Liver (tissue), 9 donors: ENCODE results near the gene ARID5B. TPM values are rescaled to one million over a fixed set of nuclear protein-coding genes. Genes with fewer than 3 reads are reported as not detected.

Experiments
- DNase-seq: peaks from one replicate; pipeline ENCODE4 v3.0.0-alpha.2; 2017; ENCODE audit warnings: low spot score
- H3K27ac ChIP-seq, 2 donors: one replicate each; pipeline ENCODE4 v1.7.0; 2013; ENCODE audit warnings: inconsistent platforms in 2 of 2, low read length in 2 of 2, control low read depth in 1 of 2, low read depth in 1 of 2, mild to moderate bottlenecking in 1 of 2
- H3K27me3 ChIP-seq, 4 donors: one replicate each; pipeline versions ENCODE4 v1.6.1 to v1.7.0; 2013; ENCODE audit warnings: low read length in 3 of 4, inconsistent platforms in 1 of 4, mild to moderate bottlenecking in 1 of 4, moderate library complexity in 1 of 4; ENCODE audit not compliant: control insufficient read depth in 4 of 4, insufficient read depth in 4 of 4
- H3K36me3 ChIP-seq, 4 donors: one replicate each; pipeline versions ENCODE4 v1.6.1 to v1.7.0; 2013; ENCODE audit warnings: low read length in 3 of 4, mild to moderate bottlenecking in 3 of 4, low read depth in 1 of 4, moderate library complexity in 1 of 4; ENCODE audit not compliant: control insufficient read depth in 4 of 4, insufficient read depth in 3 of 4
- H3K4me1 ChIP-seq, 4 donors: one replicate each; pipeline versions ENCODE4 v1.6.1 to v1.7.0; 2013; ENCODE audit warnings: low read length in 3 of 4, mild to moderate bottlenecking in 3 of 4, moderate library complexity in 1 of 4; ENCODE audit not compliant: control insufficient read depth in 4 of 4, insufficient read depth in 4 of 4
- H3K4me3 ChIP-seq, 3 donors: one replicate each; pipeline versions ENCODE4 v1.6.1 to v1.7.0; 2013; ENCODE audit warnings: low read length in 3 of 3, control low read depth in 1 of 3, low read depth in 1 of 3, mild to moderate bottlenecking in 1 of 3
- H3K9ac ChIP-seq, 2 donors: one replicate each; pipeline ENCODE4 v1.7.0; 2013; ENCODE audit warnings: low read length in 2 of 2, mild to moderate bottlenecking in 2 of 2, moderate library complexity in 2 of 2, control low read depth in 1 of 2, low read depth in 1 of 2
- H3K9me3 ChIP-seq, 4 donors: one replicate each; pipeline versions ENCODE4 v1.6.1 to v1.7.0; 2013; ENCODE audit warnings: low read length in 3 of 4; ENCODE audit not compliant: control insufficient read depth in 4 of 4
- EGR1 ChIP-seq, 2 donors: IDR thresholded peaks; 2 replicates each; pipeline ENCODE4 v1.6.1; 2016 to 2018; ENCODE audit warnings: antibody characterized with exemption in 2 of 2, low read depth in 2 of 2
- FOXA1 ChIP-seq: IDR thresholded peaks from 2 replicates; pipeline ENCODE4 v1.6.1; 2016; ENCODE audit warnings: antibody characterized with exemption
- FOXA2 ChIP-seq: IDR thresholded peaks from 2 replicates; pipeline ENCODE4 v1.6.1; 2016; ENCODE audit warnings: antibody characterized with exemption
- GABPA ChIP-seq, 2 donors: IDR thresholded peaks in 1 of 2; conservative IDR thresholded peaks in 1 of 2; 2 replicates each; pipeline ENCODE4 v1.6.1; 2016; ENCODE audit warnings: antibody characterized with exemption in 2 of 2, mild to moderate bottlenecking in 1 of 2, moderate library complexity in 1 of 2
- HNF4A ChIP-seq, 2 donors: conservative IDR thresholded peaks; 2 replicates each; pipeline ENCODE4 v1.6.1; 2016; ENCODE audit warnings: antibody characterized with exemption in 2 of 2, mild to moderate bottlenecking in 2 of 2
- HNF4G ChIP-seq: IDR thresholded peaks from 2 replicates; pipeline ENCODE4 v1.6.1; 2016; ENCODE audit warnings: antibody characterized with exemption
- JUND ChIP-seq, 2 donors: IDR thresholded peaks; 2 replicates each; pipeline ENCODE4 v1.6.1; 2016; ENCODE audit warnings: antibody characterized with exemption in 2 of 2
- NR2F2 ChIP-seq: IDR thresholded peaks from 2 replicates; pipeline ENCODE4 v1.6.1; 2016; ENCODE audit warnings: antibody characterized with exemption
- RAD21 ChIP-seq, 2 donors: IDR thresholded peaks; 2 replicates each; pipeline ENCODE4 v1.6.1; 2016; ENCODE audit warnings: antibody characterized with exemption in 2 of 2, mild to moderate bottlenecking in 2 of 2
- REST ChIP-seq: IDR thresholded peaks from 2 replicates; pipeline ENCODE4 v1.6.1; 2016; ENCODE audit warnings: antibody characterized with exemption, mild to moderate bottlenecking
- RXRA ChIP-seq, 2 donors: IDR thresholded peaks; 2 replicates each; pipeline ENCODE4 v1.6.1; 2017 to 2018; ENCODE audit warnings: antibody characterized with exemption in 2 of 2, mild to moderate bottlenecking in 1 of 2
- SP1 ChIP-seq: IDR thresholded peaks from 2 replicates; pipeline ENCODE4 v1.6.1; 2018; ENCODE audit warnings: antibody characterized with exemption, mild to moderate bottlenecking
- TAF1 ChIP-seq: conservative IDR thresholded peaks from 2 replicates; pipeline ENCODE4 v1.6.1; 2016; ENCODE audit warnings: antibody characterized with exemption, mild to moderate bottlenecking
- YY1 ChIP-seq: IDR thresholded peaks from 2 replicates; pipeline ENCODE4 v1.6.1; 2016; ENCODE audit warnings: antibody characterized with exemption, mild to moderate bottlenecking
- WGBS: extraction: QIAGEN DNeasy Blood & Tissue Kit; methylation state at CpG from one replicate; pipeline ENCODE4 v1.1.7; 2013; 5-methylcytosine and 5-hydroxymethylcytosine counted together
- polyA plus RNA-seq, 2 donors: library from polyadenylated mRNA; stranded (reverse) in 1 of 2; unstranded in 1 of 2; fragments of 200-250 nt in 1 of 2; fragments of >200 nt in 1 of 2; fragmentation: Nextera tagmentation in 1 of 2; extraction: Ambion mirVana in 1 of 2; gene quantifications; one replicate each; pipeline versions ENCODE4 v1.2.1 to v1.2.3, GENCODE V29; 2013 to 2015
- total RNA-seq, 2 donors: library from RNA; depleted of rRNA; stranded (reverse); fragments of >200 nt; gene quantifications; one replicate each; pipeline ENCODE4 v1.2.3, GENCODE V29; 2014
- TF ChIP-seq, protein P1 (sequence below): IDR thresholded peaks from 2 replicates; pipeline ENCODE4 v1.6.1; 2016; ENCODE audit warnings: antibody characterized with exemption
- TF ChIP-seq, protein P2 (sequence below): fragments of 150-350 bp; IDR thresholded peaks from 2 replicates; pipeline ENCODE4 v1.5.1; 2017; ENCODE audit warnings: improper control_type of control experiment, low read depth, low read length; ENCODE audit not compliant: missing input control
- TF ChIP-seq, protein P3 (sequence below): IDR thresholded peaks from 2 replicates; pipeline ENCODE4 v1.6.1; 2016; ENCODE audit warnings: antibody characterized with exemption
- TF ChIP-seq, protein P4 (sequence below): IDR thresholded peaks from 2 replicates; pipeline ENCODE4 v1.6.1; 2016; ENCODE audit warnings: antibody characterized with exemption
- donor health status: healthy.
- donor health status: healthy.
- donor health status: healthy.
- donor health status: healthy.
- donor health status: healthy.

Gene ARID5B
- total and polyA plus RNA-seq, 4 donors, result 1.3 to 6.4 (median 5.2) TPM

DNA sequence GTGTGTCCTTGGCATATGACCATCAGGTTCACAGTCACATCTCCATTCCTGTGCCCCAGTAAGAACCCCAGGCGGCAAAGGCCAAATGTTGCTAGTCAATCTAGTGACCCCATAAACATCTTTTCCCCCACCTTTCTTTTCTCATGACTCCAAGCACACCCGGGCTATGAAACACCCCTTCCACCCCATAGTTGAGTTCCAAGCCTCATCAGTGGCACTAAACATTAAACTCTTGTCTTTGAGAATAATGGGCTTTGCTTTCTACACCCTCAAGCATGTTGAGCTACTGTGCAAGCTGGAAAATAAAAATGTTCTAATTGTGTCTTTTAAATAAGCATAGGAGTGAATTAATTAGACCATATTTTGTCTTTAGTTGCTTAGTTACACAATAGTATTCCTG is 9.4 kb downstream of the ARID5B start:
- H3K4me1 ChIP-seq, result peaks cover 0 to 4% (median 0%) of the 10 kb centered on the region in 4 donors
- no peaks in the 10 kb centered on the region for H3K27me3 ChIP-seq
- TF ChIP-seq EGR1 (IDR thresholded peaks at IDR 0.05; ENCODE audit: low read depth in 2 of 2) (no peak), HNF4A (conservative IDR thresholded peaks at IDR 0.05) (no peak), GABPA (IDR thresholded peaks at IDR 0.05 in 1 of 2, conservative IDR thresholded peaks at IDR 0.05 in 1 of 2) (no peak), JUND (IDR thresholded peaks at IDR 0.05) (no peak), YY1 (no peak), FOXA1 (no peak), TAF1 (no peak), HNF4G (no peak), SP1 (no peak), RAD21 (IDR thresholded peaks at IDR 0.05) (no peak), RXRA (IDR thresholded peaks at IDR 0.05) (no peak), REST (no peak), NR2F2 (no peak), FOXA2 (no peak)
- TF ChIP-seq, protein P1, sequence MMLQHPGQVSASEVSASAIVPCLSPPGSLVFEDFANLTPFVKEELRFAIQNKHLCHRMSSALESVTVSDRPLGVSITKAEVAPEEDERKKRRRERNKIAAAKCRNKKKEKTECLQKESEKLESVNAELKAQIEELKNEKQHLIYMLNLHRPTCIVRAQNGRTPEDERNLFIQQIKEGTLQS, result no peak
- TF ChIP-seq, protein P2, sequence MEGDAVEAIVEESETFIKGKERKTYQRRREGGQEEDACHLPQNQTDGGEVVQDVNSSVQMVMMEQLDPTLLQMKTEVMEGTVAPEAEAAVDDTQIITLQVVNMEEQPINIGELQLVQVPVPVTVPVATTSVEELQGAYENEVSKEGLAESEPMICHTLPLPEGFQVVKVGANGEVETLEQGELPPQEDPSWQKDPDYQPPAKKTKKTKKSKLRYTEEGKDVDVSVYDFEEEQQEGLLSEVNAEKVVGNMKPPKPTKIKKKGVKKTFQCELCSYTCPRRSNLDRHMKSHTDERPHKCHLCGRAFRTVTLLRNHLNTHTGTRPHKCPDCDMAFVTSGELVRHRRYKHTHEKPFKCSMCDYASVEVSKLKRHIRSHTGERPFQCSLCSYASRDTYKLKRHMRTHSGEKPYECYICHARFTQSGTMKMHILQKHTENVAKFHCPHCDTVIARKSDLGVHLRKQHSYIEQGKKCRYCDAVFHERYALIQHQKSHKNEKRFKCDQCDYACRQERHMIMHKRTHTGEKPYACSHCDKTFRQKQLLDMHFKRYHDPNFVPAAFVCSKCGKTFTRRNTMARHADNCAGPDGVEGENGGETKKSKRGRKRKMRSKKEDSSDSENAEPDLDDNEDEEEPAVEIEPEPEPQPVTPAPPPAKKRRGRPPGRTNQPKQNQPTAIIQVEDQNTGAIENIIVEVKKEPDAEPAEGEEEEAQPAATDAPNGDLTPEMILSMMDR, result no peak
- TF ChIP-seq, protein P3, sequence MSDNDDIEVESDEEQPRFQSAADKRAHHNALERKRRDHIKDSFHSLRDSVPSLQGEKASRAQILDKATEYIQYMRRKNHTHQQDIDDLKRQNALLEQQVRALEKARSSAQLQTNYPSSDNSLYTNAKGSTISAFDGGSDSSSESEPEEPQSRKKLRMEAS, result no peak
- TF ChIP-seq, protein P4, sequence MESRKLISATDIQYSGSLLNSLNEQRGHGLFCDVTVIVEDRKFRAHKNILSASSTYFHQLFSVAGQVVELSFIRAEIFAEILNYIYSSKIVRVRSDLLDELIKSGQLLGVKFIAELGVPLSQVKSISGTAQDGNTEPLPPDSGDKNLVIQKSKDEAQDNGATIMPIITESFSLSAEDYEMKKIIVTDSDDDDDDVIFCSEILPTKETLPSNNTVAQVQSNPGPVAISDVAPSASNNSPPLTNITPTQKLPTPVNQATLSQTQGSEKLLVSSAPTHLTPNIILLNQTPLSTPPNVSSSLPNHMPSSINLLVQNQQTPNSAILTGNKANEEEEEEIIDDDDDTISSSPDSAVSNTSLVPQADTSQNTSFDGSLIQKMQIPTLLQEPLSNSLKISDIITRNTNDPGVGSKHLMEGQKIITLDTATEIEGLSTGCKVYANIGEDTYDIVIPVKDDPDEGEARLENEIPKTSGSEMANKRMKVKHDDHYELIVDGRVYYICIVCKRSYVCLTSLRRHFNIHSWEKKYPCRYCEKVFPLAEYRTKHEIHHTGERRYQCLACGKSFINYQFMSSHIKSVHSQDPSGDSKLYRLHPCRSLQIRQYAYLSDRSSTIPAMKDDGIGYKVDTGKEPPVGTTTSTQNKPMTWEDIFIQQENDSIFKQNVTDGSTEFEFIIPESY, result no peak
- H3K9ac ChIP-seq, result no peak overlapping the region
- no peak overlapping the region for H3K27ac ChIP-seq
- no peaks in the 10 kb centered on the region for H3K9me3 ChIP-seq
- no peak overlapping the region for H3K4me3 ChIP-seq
- peaks cover 0 to 2% (median 0%) of the 10 kb centered on the region in 4 donors for H3K36me3 ChIP-seq
- no peak for DNase-seq
- 93% methylated on average over 2 of the region's 2 CpGs for WGBS
